NCI-H226 (cell line): ENCODE results near the gene FBXL20.
"Not testable (repeated sequence)": the region's sequence is repeated elsewhere in the genome, so short reads cannot be mapped to it uniquely, and the experiment has no call there.

Experiments
- DNase-seq: peaks from one replicate; pipeline ENCODE4 v3.0.0-alpha.2; 2015

Gene FBXL20

GRCh38 chr17:39376434-39376833 is 25.0 kb downstream of the FBXL20 start:
- DNase-seq = no peak

- not testable (repeated sequence) for DNase-seq
These were observed 33.6 kb downstream of the FBXL20 start for GRCh38 chr17:39367805-39368204.

GRCh38 chr17:39365872-39366271 is 35.6 kb downstream of the FBXL20 start:
- DNase-seq = no peak

- DNase-seq = no peak
These were observed 36.2 kb downstream of the FBXL20 start for GRCh38 chr17:39365242-39365641.

- no peak for DNase-seq
These were observed 37.0 kb downstream of the FBXL20 start for GRCh38 chr17:39364236-39365025.

GRCh38 chr17:39361064-39361463 is 40.4 kb downstream of the FBXL20 start:
- no peak for DNase-seq

- no peak for DNase-seq
These were observed 40.9 kb downstream of the FBXL20 start for GRCh38 chr17:39360537-39360936.

GRCh38 chr17:39359994-39360393 is 41.4 kb downstream of the FBXL20 start:
- no peak for DNase-seq

GRCh38 chr17:39357986-39358385 is 43.4 kb downstream of the FBXL20 start:
- DNase-seq = no peak

GRCh38 chr17:39357488-39357887 is 43.9 kb downstream of the FBXL20 start:
- DNase-seq = no peak

GRCh38 chr17:39352986-39353385 is 48.4 kb downstream of the FBXL20 start:
- DNase-seq = no peak

GRCh38 chr17:39352511-39352910 is 48.9 kb downstream of the FBXL20 start:
- no peak for DNase-seq

- no peak for DNase-seq
These were observed 49.9 kb downstream of the FBXL20 start for GRCh38 chr17:39351508-39351907.

GRCh38 chr17:39349246-39349645 is 52.2 kb downstream of the FBXL20 start:
- DNase-seq = no peak

- DNase-seq = not testable (repeated sequence)
These were observed 54.6 kb downstream of the FBXL20 start for GRCh38 chr17:39346863-39347262.

GRCh38 chr17:39341541-39341940 is 59.9 kb downstream of the FBXL20 start:
- no peak for DNase-seq

GRCh38 chr17:39340731-39341130 is 60.7 kb downstream of the FBXL20 start:
- DNase-seq = no peak

GRCh38 chr17:39339272-39339671 is 62.2 kb downstream of the FBXL20 start:
- DNase-seq = no peak

- DNase-seq = not testable (repeated sequence)
These were observed 63.8 kb downstream of the FBXL20 start for GRCh38 chr17:39337649-39338048.

- no peak for DNase-seq
These were observed 65.7 kb downstream of the FBXL20 start for GRCh38 chr17:39335704-39336223.

GRCh38 chr17:39334008-39334744 is 67.2 kb downstream of the FBXL20 start:
- DNase-seq = not testable (repeated sequence)

- no peak for DNase-seq
These were observed 69.3 kb downstream of the FBXL20 start for GRCh38 chr17:39332092-39332491.

GRCh38 chr17:39328815-39329214 is 72.6 kb downstream of the FBXL20 start:
- no peak for DNase-seq

- DNase-seq = no peak
These were observed 74.3 kb downstream of the FBXL20 start for GRCh38 chr17:39327109-39327508.
